NCI-H748 treated with DMSO at 0.1 percent for 48 hours (cell line): Measurements from ENCODE around the gene MEDAG.
"Not testable (repeated sequence)": the region's sequence is repeated elsewhere in the genome, so short reads cannot be mapped to it uniquely, and the experiment has no call there.

ENCODE experiments used
- DNase-seq: peaks from one replicate; lab custom pipeline; 2025; lab: John Stamatoyannopoulos, UW

The MEDAG gene

DNA sequence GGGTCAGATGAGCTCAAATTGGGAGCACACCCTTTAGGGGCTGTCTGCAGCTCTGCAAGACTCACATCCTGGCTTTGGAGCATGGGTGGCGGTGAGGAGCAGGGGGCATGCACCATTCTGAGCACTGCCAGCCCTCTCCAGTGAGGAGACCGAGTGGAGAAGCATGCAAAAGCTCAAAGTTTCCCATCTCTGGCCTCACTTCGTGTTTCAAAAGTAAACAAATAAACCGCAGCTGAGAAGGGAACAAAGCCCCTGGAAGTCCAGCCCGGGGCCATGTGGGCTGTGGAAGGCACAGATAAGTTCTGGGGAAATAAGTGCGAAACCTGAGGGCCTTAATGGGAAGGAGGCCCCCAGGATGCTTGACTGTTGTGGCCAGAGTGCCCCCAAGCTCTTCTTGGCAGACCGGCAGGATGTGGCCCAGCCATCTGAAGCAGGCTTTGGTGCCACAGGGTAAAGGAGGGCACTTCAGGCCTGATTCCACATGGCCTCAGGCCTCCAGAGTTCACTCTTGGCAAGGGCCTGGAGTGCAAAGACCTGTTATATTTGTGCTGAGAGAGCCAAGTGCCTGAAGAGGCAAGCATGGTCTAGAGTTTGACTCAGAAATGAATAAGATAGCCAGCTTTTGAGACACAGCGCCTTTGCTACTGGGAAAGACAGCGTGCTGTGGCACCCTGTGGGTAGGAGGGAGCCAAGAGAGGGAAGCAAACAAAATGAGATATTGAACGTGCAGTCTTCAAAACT lies 1.2 kb downstream of the MEDAG start:
- DNase-seq = no peak

DNA sequence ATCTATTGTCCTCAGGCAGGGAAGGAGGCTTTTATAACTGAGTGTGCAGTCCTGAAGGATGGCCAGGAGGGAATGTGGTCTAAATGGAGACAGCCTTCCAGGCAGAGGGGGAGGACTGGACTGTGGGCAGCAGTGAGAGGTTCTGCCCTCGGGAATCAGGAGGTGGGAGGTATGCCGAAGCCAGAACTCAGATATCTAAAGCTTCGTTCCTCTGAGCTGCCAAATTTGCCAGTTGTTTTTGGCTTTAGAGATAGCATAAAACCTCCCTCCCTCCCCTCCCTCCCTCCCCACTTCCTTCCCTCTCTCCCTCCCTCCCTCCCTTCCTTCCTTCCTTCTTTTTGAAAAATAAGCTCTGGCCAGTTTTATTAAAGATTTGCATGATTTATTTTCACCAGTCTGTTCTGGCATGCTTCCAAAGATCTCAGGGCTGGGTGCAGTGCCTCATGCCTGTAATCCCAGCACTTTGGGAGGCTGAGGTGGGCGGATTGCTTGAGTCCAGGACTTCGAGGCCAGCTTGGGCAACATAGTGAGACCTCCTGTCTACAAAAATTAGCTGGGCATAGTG lies 2.4 kb downstream of the MEDAG start:
- no peak for DNase-seq

DNA sequence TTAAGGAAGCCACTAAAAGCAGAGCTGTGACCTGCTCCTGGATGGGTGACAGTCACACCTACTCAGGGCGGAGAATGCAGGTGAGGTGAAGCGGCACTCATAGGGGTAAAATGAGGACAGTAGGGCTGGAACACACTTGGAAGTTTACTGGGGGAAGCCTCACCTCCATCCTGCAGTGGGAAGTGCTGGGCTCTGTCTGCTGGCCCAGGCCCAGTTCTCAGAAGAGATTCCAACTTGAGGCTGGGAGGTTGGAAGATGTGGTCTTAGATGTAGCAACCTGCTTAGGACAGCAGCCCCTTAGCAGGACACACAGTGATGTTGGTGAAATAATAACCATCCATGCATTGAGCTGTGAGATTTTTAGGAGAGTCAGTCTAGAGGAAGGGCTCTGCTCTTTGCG lies 4.6 kb downstream of the MEDAG start:
- no peak for DNase-seq

DNA sequence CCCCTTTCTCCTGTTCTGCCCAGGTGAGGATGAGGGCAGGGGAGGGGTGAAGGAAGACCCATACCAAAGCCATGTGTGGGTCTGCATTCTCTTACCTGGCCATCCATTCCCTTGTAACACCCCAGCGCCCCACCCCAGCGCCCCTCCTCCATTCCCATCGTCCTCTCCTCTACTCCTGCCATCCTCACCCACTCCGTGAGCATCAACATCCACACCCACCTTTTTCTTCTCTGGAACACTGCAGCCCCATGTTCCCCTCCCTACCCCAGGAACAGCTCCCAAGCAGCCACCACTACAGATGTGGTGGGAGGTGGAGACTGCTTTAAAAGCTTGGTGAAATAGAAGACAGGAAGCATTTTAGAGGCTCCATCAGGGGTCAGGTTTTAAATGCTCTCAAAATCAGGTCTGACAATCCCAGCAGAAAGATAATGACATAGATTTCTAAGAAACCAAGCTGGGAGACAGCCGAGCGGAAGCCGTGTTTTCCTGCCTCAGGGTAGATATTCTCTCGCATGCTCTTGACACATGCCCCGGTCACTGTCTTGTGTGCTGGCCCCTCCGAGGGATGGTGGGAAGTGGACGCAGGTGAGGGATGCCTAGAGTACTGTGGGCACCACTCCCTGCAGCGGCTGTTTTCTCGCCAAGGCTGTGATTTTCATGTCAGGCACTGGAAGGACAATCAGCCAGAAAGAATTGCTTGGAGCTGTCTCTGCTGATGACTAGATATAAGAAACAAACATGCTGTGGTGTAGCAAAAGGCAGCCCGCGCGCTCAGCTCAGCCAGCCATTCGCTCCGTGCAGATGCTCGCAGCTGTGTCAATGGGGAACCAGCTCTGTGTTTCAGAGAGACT lies 9.8 kb downstream of the MEDAG start:
- no peak for DNase-seq

DNA sequence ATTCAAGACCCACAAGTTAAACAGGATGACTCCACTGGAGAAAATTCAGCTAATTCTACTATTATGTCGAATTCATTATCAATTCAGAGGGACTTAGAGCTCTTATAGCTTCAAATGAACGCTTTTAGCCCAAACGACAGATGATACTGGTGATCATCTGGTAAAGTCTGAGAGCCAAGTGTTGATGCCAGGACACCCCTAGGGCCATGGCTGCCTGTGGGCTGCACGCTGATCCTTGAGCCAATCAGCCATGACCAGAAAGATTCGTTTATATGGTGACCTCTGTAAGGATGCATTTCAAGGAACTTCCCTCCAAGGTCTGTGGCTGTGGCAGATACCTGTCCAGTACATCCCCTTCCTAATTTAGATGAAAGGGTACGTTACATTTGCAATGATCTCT lies 10.9 kb downstream of the MEDAG start:
- no peak for DNase-seq

DNA sequence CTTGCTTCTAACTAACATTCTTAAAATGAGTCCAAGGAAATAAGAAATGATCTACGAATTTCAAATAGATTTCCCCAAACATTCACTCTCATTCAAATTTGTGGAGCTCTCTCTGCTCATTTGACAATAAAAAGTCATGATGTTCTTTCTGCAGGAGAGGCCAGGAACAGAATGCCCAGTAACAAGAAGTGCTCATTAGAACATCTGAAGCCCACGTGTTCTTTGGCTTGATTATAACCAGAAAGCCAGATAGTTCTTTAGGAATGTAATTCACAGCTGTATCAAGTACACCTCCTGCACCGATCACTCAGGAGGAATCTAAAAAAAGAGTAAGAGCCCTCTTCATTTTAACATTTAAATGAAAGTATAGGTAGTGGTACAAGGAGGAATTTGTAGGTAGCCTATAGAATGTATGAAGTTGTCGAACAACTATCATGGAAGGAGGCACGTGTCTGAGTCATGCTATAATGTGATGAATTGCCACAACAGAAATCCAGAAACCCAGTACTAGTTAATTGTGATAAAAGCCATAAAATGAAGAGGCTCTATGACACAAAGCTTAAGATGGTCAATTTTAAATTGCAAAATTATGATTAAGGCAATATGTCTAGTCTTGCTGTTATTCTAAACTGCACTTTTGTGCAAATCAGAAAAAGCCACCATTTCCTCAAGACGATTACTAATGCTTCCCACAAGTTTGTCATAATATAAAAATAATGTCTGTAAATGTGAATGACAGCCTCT lies 12.8 kb downstream of the MEDAG start:
- no peak for DNase-seq

DNA sequence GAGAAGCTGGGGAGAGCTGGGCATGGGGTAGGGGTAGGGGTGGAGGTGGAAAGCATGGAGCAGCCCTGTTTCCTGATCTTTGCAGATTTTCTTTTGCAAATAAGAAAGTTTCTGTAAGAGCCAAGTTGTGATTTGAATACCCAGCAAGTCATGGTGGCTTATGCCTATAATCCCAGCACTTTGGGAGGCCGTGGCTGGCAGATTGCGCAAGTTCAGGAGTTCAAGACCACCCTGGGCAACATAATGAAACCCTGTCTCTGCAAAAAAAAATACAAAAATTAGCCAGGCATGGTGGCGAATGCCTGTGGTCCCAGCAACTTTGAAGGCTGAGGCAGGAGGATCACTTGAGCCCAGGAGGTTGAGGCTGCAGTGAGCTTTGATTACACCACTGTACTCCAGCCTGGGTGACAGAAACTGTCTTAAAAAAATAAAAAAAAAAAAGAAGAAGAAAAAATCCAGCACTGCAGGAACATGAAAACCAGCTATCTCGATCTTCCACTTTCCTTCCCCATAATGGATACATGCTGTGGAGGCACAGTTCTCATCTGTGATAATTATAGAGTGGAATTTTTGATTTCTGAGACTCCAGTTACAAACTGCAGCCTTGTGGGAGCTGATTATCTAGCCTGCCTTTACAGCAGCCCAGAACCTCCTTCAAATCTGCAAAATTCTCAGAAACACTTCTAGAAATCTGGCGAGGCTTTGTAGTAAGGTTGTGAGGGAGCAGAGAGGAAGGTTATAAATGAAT lies 14.3 kb downstream of the MEDAG start:
- DNase-seq = no peak

DNA sequence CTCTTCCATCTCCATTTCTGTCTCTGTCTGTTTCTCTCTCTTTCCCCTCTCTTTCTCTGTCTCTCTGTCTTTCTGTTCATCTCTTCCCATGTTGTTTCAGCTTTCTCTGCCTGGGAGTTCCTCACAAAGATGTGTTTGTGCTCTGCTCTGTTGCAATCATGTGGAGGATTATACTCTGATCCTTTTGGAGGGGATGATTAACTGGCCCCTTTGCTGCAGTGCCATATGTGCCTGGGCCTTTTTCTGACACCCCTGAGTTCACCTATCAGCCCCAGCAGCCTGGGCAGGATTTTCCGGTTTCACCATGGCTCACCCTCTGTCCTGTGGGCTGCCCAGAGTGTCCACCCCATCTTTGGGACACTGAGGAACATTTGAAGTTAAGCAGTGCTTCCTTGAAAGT lies 17.3 kb downstream of the MEDAG start:
- DNase-seq = no peak

DNA sequence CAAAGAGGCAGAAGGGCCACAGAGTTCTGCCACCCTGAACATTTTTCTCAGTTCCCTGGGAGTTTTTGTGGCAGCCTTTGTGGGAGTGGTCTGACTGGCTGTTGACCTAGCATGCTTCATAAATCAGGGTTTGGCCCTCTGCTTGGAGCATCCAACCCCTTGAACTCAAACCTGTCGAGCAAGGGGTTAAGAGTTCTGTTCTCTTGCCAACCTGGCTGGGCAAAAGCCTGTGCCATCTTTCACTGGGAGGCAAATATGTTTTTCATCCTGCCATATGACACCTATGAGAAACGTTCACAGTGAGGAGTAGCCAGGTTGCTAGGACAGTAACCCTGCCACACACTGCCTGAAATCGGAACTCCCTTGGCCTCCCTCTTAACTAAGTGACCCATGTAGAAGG lies 18.6 kb downstream of the MEDAG start:
- no peak for DNase-seq

DNA sequence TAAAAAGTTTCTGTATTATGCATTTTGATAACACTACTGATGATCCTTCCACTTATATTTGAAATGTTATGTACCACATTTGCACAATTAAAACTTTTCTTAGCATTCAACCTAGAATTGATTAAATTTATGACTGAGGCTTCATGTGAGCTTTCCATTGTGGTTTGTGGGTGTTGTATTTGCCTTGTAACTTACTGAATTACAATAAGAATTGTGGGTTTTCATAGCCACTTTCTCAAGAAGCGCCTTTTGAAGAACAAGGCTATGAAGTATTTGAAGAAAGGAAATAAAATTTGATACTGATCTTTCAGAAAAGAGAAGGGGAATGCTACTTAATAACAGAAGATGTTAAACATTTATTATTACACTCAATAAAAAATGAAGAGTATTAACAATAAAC lies 19.4 kb downstream of the MEDAG start:
- DNase-seq = no peak

DNA sequence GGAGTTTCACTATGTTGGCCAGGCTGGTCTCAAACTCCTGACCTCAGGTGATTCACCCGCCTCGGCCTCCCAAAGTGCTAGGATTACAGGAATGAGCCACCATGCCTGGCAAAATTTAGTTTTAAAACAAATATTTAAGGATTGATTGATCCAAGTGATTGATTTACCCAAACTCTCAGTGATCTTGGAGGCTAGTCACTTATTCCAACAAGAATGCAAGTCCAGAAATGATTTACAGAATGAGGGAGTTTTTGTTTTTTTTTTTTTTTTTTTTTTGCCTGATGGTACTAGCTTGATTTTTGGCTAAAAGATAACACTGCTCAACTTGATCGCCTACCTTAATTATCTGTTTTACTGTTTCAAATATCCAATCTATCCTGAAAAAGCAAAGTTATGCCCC lies 20.7 kb downstream of the MEDAG start:
- DNase-seq = no peak

DNA sequence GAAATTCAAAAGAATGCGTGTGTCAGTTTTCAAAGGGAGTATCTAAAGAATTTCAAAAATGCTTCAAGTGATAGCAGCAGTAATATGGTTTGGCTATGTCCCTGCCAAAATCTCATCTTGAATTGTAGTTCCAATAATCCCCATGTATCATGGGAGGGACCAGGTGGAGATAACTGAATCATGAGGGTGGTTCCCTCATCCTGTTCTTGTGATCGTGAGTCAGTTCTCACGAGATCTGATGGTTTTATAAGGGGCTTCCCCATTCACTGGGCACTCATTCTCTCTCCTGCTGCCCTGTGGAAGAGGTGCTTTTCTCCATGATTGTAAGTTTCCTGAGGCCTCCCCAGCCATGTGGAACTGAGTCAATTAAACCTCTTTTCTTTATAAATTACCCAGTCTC lies 21.1 kb downstream of the MEDAG start:
- DNase-seq = not testable (repeated sequence)

DNA sequence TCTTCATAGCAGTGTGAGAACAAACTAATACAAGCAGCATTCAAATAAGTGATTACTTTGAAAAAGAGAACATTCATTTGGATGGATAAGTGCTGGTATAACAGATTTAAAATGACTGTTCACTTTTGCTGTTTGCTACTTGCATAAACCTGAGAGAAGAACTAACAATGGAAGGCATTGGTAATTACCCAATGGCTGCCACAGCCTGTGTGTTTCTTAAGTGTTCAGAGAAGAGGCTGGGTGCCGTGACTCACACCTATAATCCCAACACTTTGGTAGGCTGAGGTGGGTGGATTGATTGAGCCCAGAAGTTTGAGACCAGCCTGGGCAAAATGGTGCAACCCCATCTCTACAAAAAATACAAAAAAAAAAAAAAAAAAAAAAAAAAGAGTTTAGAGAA lies 21.5 kb downstream of the MEDAG start:
- no peak for DNase-seq

DNA sequence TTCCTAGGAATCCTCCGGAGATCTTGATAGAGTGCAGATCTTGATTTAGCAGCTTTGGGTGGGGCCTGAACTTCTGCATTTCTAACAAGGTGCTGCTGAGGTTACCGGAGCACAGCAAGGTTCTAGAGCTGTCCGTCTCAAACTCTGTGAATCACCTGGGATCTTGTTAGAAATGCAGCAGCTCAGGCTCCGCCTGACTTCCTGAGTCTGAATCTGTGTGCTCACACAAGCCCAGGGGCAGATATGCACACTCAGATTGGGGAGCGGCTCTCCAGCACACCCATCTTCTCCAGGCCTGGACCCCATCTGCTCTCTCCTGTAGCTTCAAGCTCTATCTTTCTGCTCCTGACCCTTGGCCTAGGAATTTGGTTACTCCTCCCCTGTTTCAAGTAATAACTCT lies 22.9 kb downstream of the MEDAG start:
- no peak for DNase-seq

DNA sequence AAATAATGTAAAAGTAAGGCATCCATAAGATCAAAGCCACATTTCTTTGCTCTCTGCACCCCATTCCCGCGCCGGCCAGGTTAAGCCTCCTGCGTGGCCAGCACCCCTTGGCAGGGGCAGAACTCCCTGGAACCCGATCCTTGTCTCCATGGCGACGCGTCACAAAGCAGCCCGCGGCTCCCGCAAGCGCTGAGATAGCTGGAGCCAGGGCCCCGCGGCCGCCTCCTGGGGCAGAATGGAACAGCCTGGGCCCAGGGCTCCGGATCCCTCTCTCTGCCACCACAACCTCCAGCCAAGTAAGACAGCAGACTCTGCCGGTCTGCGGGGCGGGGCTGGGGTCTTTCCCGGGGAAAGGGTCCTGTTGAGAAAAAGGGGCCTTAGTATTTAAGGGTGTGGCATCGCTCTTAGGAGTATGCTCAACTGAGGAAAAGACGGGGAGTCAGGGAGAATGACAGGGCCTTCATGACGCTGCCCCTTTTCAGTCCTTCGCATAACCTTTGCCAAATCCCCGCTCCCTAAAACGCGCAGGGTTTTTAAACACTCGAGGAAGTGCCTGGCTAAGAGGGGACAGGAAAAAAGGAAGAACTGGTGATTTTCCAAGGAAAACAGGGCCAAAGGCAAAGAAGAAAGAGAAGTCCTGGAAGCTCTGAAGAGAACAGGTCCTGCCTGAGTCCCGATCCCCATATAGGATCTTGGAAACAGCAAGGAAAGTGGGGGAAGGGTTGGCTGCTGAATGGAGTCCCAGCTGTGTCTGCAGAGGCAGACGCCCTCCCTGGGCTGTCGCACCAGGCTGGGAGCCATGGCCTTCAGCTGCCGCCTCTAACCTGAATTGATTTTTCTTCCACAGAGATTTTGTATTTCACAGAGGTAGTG lies 26.6 kb downstream of the MEDAG start, which contains the start of gene TEX26:
Gene TEX26 (plus strand): TSS at position 176 of the 873 bp plus-strand sequence. CDS start 60 bp downstream, at position 236.
- no peak for DNase-seq

DNA sequence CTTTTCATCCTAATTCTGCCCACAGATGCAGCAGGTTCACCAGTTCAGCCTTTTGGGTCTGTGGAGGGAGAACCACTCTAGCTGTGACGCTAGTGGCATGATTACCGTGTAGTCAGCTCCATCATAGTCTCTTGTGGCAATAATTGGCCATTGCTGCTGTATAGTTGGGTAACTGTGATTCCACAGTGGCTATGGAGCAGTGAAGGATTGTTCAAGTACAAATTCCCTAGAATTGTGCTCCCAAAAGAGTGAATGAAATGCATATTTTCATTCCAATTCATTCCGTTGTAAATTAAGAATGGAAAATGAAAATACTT lies 27.2 kb downstream of the MEDAG start:
- DNase-seq = no peak

DNA sequence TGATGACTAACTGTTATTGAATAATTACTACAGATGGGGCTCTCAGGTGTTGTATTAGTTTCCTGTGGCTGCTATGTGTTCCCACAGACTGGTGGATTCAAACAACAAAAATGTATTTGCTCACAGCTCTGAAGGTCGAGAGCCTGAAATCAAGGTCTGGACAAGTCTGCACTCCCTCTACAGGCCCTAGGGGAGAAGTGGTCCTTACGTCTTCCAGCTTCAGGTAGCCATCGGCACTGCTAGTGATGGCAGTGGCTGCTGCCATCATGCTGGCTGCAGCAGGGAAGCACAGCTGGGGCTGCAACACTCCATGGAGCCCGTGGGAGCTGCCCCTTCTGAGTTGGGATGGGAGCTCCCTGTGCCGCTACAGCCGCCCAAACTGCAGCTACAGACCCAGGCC lies 28.3 kb downstream of the MEDAG start:
- DNase-seq = no peak

DNA sequence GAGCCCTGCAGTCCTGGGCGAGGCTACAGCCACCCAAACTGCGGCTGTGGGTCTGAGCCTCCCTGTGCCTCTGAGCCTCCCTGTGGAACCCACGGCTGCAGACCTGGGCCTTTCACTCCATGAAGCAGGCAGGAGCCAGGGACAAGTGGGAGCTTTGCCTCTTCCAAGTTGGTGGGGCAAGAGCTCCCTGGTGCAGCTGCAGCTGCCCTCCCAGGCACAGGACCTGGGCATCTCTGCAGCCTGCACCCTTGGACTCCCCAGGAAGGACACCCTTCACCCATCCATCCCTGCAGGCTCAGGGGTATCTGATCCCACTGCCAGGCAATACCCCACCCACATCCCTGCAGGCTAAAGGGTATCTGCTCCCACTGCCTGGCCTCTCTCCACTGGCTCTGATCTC lies 28.7 kb downstream of the MEDAG start:
- DNase-seq = no peak

DNA sequence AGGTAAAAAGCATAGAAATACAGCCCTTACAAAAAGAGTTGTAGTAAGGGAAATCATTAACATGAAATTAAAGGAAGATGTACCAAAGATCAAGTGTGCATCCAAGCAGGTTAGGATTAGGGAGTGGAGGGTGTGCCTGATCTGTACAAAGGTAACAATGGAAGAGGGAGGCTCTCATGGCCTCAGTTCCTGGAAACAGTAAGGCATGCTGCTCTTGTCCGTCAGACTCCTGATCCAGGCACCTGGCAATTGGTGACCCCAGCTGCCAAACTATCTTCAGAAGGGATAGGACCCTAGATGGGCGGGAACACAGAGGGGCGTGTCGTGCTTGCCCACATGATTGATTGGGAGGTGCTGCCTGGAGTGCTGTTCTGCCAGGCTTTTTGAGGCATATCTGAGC lies 30.9 kb downstream of the MEDAG start:
- no peak for DNase-seq

DNA sequence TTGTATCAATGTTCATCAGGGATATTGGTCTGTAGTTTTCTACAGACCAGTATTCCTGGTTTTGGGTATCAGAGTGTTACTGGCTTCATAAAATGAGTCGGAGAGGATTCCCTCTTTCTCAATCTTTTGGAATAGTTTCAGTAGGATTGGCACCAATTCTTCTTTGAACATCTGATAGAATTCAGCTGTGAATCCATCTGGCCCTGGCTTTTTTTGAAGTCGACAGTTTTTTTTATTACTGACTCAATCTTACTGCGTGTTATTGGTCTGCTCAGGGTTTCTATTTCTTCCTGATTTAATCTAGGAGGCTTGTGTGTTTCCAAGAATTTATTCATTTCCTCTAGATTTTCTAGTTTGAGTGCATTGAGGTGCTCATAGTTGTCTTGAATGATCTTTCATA lies 37.8 kb downstream of the MEDAG start:
- no peak for DNase-seq
